Omental fat pad (tissue), 4 donors: ENCODE measurements around the gene NMT2. TPM values are rescaled to one million over a fixed set of nuclear protein-coding genes. Genes with fewer than 3 reads are reported as not detected.

Experiments used
- ATAC-seq: fragments of 150-250 bp; one replicate; pipeline ENCODE4 v1.9.1; 2016; ENCODE audit warnings: mild to moderate bottlenecking, moderate library complexity; ENCODE audit not compliant: low FRiP score
- DNase-seq: peaks from one replicate; pipeline ENCODE4 v3.0.0-alpha.2; 2019; ENCODE audit warnings: low spot score
- total RNA-seq, 4 donors: library from RNA; depleted of rRNA; stranded (reverse); fragments of >200 nt; gene quantifications; one replicate each; pipeline ENCODE4 v1.1.0, GENCODE V29; 2016
- TF ChIP-seq, protein P1 (sequence below), 3 donors: fragments of 450-650 bp; IDR thresholded peaks; one replicate each; pipeline ENCODE4 v1.5.1; 2016 to 2017; ENCODE audit warnings: antibody characterized with exemption in 3 of 3, mild to moderate bottlenecking in 3 of 3, moderate library complexity in 2 of 3

The NMT2 gene
- total RNA-seq, 4 donors from 2014 or later: 25.1 to 96.4 (median 72.8) TPM

DNA sequence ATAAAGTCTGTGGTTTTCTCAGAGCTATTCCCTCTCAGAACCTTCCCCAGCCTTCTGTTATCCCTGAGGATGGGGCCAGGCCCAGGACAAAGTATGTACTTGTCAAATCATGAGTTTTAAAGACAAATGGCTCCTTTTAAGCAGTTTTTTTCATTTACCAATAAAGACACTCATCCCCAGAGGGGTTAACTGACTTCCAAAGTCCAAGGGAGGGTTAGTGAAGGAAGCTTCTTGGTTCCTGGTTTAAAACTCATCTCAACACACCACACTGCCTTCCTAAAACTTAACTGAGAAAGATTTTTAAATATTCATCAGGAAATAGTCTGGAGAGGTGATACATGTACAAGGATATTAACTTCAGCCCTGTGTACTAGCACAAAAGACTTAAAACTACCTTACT is 15.9 kb downstream of the NMT2 start:
- TF ChIP-seq, protein P1, sequence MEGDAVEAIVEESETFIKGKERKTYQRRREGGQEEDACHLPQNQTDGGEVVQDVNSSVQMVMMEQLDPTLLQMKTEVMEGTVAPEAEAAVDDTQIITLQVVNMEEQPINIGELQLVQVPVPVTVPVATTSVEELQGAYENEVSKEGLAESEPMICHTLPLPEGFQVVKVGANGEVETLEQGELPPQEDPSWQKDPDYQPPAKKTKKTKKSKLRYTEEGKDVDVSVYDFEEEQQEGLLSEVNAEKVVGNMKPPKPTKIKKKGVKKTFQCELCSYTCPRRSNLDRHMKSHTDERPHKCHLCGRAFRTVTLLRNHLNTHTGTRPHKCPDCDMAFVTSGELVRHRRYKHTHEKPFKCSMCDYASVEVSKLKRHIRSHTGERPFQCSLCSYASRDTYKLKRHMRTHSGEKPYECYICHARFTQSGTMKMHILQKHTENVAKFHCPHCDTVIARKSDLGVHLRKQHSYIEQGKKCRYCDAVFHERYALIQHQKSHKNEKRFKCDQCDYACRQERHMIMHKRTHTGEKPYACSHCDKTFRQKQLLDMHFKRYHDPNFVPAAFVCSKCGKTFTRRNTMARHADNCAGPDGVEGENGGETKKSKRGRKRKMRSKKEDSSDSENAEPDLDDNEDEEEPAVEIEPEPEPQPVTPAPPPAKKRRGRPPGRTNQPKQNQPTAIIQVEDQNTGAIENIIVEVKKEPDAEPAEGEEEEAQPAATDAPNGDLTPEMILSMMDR (IDR thresholded peaks at IDR 0.05): no peak
- ATAC-seq (no peak), DNase-seq (no peak)

DNA sequence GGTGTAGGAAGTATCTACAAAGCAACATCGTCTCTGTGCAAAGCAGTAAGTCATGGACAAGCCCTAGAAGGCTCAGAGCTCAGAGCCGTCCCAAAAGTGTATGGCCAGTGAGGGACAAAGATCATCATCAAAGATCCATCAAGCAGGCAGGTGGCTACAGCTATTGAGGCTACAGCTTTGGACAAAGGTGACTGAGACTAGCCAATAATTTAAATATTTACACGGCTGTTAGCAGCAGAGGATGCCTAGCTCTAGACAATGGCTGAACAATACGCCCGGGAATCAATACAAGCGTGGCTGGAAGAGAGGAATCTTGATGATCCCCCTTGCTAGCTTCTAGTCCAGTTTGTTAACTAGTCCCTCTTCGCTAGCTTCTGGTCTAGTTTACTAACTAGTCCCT is 17.9 kb downstream of the NMT2 start:
- ATAC-seq (no peak), DNase-seq (no peak)
- TF ChIP-seq, protein P1 (IDR thresholded peaks at IDR 0.05): no peak

DNA sequence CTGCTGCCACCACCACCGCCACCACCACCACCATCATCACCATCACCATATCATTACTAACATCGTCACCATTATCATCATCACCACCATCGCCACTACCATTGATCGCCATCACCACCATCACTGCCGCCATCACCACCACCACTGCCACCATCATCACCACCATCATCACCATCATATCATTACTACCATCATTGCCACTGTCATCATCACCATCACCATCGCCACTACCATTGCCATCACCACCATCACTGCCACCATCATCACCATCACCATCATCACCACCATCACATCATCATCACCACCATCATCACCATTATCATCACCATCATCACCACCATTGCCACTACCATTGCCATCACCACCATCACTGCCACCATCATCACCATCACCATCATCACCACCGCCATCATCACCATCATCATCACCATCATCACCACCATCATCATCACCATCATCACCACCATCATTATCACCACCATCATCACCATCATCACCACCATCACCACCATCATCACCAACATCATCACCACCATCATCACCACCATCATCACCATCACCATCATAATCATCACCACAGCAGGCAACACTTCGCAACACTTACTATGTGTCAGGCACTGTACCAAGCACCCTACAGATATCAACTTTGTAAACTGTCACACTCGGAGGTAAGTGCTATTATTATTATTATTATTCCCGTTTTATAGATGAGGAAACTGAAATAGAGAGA is 19.3 kb downstream of the NMT2 start:
- DNase-seq (no peak), ATAC-seq (no peak)
- TF ChIP-seq, protein P1 (IDR thresholded peaks at IDR 0.05): no peak

DNA sequence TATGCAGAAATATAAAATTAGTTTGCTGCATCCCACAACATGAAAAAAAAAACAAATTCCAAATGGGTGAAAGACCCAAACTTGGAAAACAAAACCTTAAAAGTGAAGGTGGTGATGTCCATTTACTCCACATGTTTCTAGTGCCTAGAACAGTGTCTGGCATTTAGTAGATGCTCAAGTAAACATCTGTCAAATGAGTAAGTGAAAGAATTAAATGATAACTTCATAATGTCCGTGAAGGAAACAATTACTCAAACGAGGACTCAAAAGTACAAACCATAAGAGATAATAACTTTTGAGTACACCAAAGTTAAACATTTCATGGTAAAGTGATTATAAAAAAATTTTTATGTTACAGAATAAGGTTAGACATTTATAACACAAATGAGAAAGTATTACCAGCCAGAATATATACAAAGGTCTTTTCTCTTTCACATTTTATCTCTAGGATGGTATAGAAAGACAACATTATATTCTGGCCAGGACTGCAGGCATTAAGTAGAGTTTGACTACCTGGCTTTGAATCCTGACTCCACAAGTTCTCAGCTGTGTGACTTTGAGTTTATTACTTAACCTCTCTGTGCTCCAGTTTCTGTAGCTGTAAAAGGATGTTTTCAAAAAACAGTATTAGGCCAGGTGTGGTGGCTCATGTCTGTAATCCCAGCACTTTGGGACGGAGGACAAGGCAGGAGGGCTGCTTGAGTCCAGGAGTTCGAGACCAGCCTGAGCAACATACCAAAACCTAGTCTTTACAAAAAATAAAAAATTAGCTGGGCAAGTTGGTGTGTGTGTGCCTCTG is 20.7 kb downstream of the NMT2 start:
- TF ChIP-seq, protein P1 (IDR thresholded peaks at IDR 0.05): no peak
- DNase-seq (no peak), ATAC-seq (no peak)

DNA sequence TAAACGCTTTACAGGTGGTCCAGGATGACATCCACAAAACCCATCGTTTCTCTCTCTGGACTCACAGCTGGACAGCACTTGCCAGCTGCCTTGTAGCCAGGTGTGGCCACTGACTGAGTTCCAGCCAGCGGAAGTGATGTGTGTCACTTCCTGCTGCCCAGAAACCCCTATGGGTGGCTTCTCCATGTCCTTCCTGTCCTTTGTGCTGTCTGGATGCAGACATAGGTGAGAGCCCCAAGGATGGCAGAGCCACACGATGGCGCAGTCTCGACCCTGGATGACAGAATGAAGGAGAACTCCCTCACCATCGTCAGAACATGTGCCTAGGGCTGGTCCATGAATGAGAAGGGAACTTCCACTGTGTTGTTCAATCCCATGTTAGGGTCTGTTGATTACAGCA is 22.1 kb downstream of the NMT2 start:
- TF ChIP-seq, protein P1 (IDR thresholded peaks at IDR 0.05): no peak
- DNase-seq (no peak), ATAC-seq (no peak)

DNA sequence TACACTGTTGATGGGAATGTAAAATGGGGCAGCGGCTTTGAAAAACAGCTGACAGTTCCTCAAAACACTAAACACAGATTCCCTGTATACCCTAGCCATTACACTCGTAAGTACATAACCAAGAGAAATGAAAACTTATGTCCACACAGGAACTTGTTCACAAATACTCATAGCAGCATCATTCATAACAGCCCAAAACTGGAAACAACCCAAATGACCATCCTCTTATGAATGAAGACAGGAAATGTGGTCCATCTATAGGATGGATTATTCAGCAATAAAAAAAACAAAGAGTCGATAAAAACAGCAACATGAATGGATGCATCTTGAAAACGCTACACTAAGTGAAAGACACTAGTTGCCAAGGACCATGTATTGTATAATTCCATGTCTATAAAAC is 23.7 kb downstream of the NMT2 start:
- DNase-seq (no peak), ATAC-seq (no peak)
- TF ChIP-seq, protein P1 (IDR thresholded peaks at IDR 0.05): no peak
